ENCODE results near the gene HMCN2. TPM values are rescaled to one million over a fixed set of nuclear protein-coding genes. Genes with fewer than 3 reads are reported as not detected.

Gene HMCN2
- total RNA-seq, 2 donors from 2014 or later, result 4.6 to 6.0 TPM

GRCh38 chr9:130300739-130301138 lies 35.2 kb downstream of the HMCN2 start:
- DNase-seq (no peak), ATAC-seq (no peak)
- intact Hi-C loops (cut with DNase I), result no loop called here

- intact Hi-C loops (cut with DNase I), result no loop called here
- DNase-seq (peak; percentile 82), ATAC-seq (peak; percentile 80 to 90)
These were observed 36.1 kb downstream of the HMCN2 start for GRCh38 chr9:130301483-130302286.

- intact Hi-C loops (cut with DNase I), result no loop called here
- DNase-seq (no peak), ATAC-seq (no peak)
These were observed 37.4 kb downstream of the HMCN2 start for GRCh38 chr9:130302785-130303612.

DNA sequence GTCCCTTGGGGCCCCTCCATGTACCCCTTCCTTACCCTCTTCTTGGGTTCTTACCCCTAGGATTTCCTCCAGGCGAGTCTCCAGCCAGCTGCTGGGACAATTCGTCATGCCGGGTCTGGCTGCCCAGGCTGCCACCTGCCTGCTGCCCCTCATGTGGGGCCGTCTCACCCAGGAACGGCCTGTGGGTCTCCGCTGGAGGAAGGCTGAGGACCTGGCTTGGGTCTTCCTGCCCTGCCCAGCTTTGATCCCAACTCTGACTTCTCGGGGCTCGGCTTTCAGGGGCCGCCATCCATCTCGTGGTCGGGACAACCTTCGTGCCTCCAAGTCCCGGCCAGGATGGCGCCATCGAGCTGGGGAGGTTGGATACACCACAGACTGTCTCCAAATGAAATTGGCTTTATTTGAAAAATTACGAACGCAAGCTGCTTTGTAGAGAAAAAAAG lies 38.1 kb downstream of the HMCN2 start:
- no peak for ATAC-seq
- intact Hi-C loops (cut with DNase I), result no loop called here
- DNase-seq, result no peak

GRCh38 chr9:130304116-130304515 lies 38.6 kb downstream of the HMCN2 start:
- intact Hi-C loops (cut with DNase I), result no loop called here
- DNase-seq (no peak), ATAC-seq (no peak)

DNA sequence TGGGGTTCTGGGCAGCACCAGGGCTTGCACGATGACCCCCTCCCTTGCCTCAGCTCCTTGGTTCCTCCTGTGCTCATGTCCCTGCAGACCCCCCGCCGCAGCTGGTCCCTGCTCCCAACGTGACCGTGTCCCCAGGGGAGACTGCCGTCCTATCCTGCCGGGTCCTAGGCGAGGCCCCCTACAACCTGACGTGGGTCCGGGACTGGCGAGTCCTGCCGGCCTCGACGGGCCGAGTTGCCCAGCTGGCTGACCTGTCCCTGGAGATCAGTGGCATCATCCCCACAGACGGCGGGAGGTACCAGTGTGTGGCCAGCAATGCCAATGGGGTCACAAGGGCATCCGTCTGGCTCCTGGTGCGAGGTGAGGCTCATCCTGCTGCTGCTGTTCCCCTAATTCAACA lies 39.1 kb downstream of the HMCN2 start:
- intact Hi-C loops (cut with DNase I), result no loop called here
- DNase-seq (no peak), ATAC-seq (no peak)

DNA sequence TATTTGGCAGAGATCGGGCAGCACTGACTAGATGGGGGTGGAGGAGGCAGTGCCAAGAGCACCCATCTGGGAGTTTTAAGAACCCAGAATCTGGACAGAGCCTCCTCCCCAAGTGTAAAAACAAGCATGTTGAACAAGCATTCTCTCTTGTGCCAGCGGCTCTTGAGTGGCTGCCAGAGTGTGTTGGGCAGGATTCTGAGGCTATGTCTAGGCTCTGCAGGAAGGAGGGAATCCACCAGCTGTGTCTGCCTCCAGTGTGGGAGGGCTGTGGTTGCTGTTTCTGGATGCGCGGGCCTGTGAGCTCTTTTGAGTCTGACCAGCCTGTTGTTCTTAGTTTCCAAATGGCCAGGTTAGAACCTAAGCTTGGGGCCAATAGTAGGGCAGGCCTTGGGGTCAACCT lies 39.8 kb downstream of the HMCN2 start:
- DNase-seq (no peak), ATAC-seq (peak in 1 of 2 donors; percentile 32)
- intact Hi-C loops (cut with DNase I), result no loop called here

DNA sequence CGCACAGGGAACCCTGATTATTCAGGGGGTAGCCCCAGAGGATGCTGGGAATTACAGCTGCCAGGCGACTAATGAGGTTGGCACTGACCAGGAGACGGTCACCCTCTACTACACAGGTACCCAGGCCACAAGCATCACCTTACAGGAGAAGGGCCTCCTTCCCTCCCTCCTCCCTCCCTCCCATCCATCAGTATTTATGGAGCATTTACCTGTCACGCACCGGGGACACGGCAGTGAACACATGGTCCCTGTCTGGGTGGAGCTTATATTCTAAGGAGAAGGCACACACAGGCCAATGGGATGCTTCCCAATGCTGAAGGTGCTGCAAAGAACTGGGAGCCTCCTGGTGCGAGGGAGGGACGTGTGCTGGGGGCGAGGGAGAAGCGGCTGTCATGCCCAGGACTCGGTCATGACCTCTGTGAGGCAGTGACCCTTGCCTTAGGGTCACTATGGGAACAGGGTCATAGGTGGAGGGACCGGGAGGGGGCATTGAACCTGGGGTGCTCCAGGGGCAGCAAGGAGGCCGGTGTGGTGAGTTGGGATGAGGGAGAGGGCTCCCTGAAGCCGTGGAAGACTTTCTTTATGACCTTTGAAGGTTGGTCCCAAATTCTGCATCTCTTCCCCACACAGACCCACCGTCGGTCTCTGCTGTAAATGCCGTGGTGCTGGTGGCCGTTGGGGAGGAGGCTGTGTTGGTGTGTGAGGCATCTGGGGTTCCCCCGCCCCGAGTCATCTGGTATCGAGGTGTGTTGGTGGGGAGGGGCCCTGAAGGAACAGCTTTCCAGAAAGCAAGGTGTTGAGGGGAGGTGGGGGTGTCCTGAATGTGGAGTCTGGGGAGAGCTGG lies 41.5 kb downstream of the HMCN2 start:
- intact Hi-C loops (cut with DNase I), result no loop called here
- DNase-seq (no peak), ATAC-seq (no peak)

DNA sequence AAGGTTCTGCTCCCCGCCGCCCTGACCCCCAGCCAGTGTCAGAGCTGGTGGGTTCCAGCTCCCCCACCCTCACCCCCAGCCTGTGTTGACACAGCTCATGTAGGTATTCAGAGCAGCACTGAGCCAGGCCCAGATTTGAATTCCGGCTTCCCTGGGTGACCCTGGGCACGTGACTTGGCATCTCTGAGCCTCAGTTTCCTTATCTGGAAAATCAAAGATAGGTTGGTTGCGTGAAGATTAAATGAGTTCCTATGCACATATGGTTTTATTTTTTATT lies 42.0 kb downstream of the HMCN2 start:
- intact Hi-C loops (cut with DNase I), result no loop called here
- DNase-seq, result no peak
- ATAC-seq, result no peak

DNA sequence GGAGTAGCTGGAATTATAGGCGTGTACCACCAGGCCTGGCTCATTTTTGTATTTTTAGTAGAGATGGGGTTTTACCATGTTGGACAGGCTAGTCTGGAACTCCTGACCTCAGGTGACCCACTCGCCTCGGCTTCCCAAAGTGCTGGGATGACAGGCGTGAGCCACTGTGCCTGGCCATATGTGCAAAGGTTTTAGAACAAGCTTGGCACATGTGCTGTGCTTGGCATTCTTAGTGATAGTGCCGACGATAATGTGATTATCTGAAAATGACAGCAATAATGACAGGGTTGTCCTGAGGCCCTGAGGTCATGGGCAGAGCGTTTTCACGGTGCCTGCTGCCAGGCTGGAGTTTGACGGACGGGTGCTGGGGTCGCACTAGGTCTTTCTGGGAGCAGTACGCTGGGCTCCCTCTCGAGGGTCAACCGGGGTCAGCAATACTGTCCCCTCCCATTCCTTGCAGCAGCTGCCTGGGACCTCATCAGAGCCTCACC lies 42.6 kb downstream of the HMCN2 start:
- intact Hi-C loops (cut with DNase I), result no loop called here
- DNase-seq (no peak), ATAC-seq (no peak)

DNA sequence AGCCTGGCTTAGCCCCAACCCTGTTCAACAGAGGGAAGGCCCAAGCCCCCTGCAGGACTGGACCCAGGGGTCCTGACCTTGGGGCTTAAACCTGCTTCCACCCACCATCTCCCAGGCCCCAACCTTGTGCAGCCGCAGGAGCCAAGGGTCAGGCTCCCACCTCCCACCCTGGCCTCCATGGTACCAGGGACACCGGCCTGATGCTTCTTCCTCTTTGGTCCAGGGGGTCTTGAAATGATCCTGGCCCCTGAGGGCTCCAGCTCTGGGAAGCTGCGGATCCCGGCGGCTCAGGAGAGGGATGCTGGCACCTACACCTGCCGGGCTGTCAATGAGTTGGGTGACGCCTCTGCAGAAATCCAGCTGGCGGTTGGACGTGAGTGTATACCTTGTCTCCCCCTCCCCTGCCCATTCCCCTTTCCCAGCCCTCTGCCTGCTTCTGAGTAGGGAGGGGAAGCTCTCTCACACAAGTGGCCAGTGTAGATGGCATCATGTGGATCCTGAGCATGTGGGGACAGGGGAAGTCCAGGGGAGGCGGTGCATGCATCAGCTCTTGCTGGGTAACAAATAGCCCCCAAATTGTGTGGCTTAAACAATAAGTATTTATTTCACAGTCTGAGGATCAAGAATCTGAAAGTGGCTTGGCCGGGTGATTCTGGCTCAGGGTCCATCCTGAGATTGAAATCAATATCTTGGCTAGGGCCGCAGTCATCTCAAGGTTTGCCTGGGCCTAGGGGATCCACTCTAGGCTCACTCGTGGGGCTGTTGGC lies 44.3 kb downstream of the HMCN2 start:
- intact Hi-C loops (cut with DNase I), result no loop called here
- no peak for ATAC-seq
- no peak for DNase-seq

GRCh38 chr9:130310456-130310855 lies 44.9 kb downstream of the HMCN2 start:
- DNase-seq (no peak), ATAC-seq (no peak)
- intact Hi-C loops (cut with DNase I), result no loop called here

DNA sequence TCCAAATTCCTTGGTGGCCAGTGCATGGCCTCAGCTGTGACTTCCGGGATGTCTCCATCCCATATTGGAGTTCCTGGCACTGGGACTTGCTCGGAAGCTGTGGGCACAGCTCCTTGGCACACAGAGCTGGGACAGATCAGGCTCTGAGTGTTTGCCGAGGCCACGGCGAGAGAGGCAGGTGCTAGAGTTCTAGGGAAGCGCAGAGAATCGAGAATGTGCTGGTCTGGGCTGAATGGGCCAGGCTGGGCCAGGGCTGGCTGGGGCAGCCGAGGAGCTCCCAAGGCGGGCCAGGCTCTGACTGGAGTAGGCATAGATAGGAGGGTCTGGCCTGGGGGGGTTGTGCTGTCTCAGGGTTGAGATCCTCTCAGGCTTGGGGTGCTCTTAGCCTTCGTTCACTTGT lies 45.4 kb downstream of the HMCN2 start:
- intact Hi-C loops (cut with DNase I), result no loop called here
- ATAC-seq (no peak), DNase-seq (no peak)

DNA sequence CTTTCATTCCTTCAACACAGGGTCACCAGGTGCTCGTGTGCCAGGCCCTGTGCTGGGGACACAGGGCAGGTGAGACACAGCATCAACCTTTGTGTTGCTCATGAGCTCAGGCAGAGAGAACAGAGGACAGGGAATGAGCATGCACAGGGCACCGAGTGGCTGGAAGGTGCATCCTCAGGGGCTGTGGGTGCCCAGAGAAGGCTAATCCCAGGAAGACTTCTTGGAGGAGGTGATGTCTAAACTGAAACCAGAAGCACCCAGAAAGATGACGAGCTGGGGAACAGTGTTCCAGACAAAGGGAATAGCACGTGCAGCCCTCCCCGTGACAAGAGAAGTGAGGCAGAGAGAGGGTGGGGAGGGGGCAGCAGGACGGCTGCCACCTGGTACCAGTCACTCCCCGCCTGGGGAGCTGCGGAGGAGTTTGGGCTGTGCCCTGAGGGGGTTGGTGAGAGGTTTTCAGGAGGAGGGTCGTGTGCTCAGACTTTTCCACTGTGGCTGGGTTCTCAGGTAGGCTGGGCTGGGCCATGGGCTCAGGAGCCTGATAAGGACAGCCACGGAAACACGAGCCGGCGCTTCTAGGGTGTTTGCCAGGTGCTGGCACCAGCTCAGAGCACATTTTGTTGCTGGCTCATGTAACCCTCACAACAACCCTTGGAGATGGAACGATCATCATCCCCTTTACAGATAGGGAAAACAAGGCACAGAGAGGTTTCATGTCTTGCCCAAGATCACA lies 46.0 kb downstream of the HMCN2 start:
- no peak for DNase-seq
- intact Hi-C loops (cut with DNase I), result no loop called here
- ATAC-seq, result no peak

- intact Hi-C loops (cut with DNase I), result no loop called here
- ATAC-seq (no peak), DNase-seq (no peak)
These were observed 47.7 kb downstream of the HMCN2 start for GRCh38 chr9:130313103-130313858.

GRCh38 chr9:130315446-130316226 lies 50.1 kb downstream of the HMCN2 start:
- ATAC-seq, result no peak
- intact Hi-C loops (cut with DNase I), result no loop called here
- DNase-seq, result no peak

GRCh38 chr9:130316430-130316829 lies 50.9 kb downstream of the HMCN2 start:
- intact Hi-C loops (cut with DNase I), result no loop called here
- ATAC-seq (no peak), DNase-seq (no peak)

All from left cardiac atrium (tissue), 4 donors.